ENCODE data around the gene NACC2. TPM values are rescaled to one million over a fixed set of nuclear protein-coding genes. Genes with fewer than 3 reads are reported as not detected.

NACC2 gene
- total and polyA plus RNA-seq, 2 experiments from 2014 or later, result 3.8 to 20.8 TPM

DNA sequence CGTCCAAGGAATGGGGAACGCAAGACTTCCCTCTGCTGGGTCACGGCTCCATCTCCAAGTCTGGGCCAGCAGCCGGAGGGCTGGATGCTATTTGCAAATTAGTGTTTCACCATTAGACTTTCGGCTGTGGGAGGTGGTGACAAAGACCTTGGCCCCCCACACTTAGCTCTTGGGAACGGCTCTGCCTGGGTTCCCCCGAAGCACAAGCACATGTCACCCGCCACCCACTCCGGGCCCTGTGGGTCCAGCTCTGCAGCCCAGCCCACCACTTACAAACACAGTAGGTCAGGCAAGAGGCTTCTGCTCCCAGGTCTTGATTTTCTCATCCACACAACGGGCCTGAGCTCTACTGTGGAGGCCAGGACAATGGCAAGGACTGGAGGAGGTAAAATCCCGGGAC lies 49.4 kb upstream of the NACC2 start (continued):
- TF ChIP-seq, protein P1, sequence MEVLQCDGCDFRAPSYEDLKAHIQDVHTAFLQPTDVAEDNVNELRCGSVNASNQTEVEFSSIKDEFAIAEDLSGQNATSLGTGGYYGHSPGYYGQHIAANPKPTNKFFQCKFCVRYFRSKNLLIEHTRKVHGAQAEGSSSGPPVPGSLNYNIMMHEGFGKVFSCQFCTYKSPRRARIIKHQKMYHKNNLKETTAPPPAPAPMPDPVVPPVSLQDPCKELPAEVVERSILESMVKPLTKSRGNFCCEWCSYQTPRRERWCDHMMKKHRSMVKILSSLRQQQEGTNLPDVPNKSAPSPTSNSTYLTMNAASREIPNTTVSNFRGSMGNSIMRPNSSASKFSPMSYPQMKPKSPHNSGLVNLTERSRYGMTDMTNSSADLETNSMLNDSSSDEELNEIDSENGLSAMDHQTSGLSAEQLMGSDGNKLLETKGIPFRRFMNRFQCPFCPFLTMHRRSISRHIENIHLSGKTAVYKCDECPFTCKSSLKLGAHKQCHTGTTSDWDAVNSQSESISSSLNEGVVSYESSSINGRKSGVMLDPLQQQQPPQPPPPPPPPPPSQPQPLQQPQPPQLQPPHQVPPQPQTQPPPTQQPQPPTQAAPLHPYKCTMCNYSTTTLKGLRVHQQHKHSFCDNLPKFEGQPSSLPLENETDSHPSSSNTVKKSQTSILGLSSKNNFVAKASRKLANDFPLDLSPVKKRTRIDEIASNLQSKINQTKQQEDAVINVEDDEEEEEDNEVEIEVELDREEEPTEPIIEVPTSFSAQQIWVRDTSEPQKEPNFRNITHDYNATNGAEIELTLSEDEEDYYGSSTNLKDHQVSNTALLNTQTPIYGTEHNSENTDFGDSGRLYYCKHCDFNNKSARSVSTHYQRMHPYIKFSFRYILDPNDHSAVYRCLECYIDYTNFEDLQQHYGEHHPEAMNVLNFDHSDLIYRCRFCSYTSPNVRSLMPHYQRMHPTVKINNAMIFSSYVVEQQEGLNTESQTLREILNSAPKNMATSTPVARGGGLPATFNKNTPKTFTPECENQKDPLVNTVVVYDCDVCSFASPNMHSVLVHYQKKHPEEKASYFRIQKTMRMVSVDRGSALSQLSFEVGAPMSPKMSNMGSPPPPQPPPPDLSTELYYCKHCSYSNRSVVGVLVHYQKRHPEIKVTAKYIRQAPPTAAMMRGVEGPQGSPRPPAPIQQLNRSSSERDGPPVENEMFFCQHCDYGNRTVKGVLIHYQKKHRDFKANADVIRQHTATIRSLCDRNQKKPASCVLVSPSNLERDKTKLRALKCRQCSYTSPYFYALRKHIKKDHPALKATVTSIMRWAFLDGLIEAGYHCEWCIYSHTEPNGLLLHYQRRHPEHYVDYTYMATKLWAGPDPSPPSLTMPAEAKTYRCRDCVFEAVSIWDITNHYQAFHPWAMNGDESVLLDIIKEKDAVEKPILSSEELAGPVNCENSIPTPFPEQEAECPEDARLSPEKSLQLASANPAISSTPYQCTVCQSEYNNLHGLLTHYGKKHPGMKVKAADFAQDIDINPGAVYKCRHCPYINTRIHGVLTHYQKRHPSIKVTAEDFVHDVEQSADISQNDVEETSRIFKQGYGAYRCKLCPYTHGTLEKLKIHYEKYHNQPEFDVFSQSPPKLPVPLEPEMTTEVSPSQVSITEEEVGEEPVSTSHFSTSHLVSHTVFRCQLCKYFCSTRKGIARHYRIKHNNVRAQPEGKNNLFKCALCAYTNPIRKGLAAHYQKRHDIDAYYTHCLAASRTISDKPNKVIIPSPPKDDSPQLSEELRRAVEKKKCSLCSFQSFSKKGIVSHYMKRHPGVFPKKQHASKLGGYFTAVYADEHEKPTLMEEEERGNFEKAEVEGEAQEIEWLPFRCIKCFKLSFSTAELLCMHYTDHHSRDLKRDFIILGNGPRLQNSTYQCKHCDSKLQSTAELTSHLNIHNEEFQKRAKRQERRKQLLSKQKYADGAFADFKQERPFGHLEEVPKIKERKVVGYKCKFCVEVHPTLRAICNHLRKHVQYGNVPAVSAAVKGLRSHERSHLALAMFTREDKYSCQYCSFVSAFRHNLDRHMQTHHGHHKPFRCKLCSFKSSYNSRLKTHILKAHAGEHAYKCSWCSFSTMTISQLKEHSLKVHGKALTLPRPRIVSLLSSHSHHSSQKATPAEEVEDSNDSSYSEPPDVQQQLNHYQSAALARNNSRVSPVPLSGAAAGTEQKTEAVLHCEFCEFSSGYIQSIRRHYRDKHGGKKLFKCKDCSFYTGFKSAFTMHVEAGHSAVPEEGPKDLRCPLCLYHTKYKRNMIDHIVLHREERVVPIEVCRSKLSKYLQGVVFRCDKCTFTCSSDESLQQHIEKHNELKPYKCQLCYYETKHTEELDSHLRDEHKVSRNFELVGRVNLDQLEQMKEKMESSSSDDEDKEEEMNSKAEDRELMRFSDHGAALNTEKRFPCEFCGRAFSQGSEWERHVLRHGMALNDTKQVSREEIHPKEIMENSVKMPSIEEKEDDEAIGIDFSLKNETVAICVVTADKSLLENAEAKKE (CRISPR knock-in tag; IDR thresholded peaks at IDR 0.05), result no peak
- TF ChIP-seq JUNB (IDR thresholded peaks at IDR 0.05; ENCODE audit: unreplicated experiment) (no peak), POLR2AphosphoS5 (IDR thresholded peaks at IDR 0.05; ENCODE audit: low read depth) (no peak)

DNA sequence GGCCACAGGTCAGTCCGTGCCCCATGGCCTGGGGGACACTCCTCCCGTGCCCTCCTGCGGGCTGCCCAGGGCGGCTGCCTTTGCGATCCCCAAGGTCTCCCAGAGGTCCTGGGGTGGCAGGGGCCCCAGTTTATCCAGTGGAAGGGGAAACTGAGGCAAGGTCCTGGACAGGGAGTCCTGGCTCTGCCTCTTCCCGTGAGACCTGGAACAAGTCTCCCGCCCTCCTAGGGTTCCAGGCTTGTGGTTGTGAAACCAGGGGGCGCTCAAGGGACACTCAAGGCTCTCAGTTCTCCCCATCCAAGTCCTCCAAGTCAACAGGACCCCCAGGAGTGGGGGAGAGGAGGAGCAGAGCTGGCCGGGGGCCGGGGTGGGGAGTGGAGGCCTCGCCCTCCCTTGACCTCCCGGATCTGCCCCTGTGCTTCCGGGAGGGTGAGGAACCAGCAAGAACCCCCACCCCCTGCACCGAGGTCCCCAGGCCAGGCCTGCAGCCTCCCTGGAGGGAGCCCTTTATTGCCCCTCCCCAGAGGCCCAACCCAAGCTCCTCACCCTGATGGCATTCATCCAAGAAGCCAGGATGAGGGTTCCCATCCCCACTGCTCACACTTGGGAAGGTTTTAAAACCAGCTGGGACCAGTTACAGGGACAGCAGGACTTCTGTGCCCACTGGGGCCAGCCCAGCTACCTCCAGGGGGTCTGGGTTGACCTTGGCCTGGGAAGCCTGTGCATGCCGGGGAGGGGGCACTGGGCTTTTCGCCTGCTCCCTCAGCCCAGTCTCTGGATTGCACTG lies 48.3 kb upstream of the NACC2 start:
- Histone ChIP-seq H3K79me2 (replicated peaks; ENCODE audit: insufficient read depth) (no peaks in the 10 kb centered on the region), H3K27me3 (ENCODE audit: insufficient read depth) (no peaks in the 10 kb centered on the region), H3K4me2 (no peak overlapping the region), H3K4me1 (ENCODE audit: insufficient read depth) (peaks cover 12% of the 10 kb centered on the region), H2AFZ (peak overlapping the region; percentile 76; the same call in 1 of the 2 replicates), H3K36me3 (ENCODE audit: insufficient read depth) (no peaks in the 10 kb centered on the region), H3K4me3 (no peak overlapping the region), H4K20me1 (replicated peaks; ENCODE audit: insufficient read depth) (no peaks in the 10 kb centered on the region), H3K9me2 (ENCODE audit: insufficient read depth) (no peaks in the 10 kb centered on the region), H3K27ac (ENCODE audit: low read depth) (no peak overlapping the region), H3F3A (replicated peaks; ENCODE audit: low read depth) (no peaks in the 10 kb centered on the region)
- DNase-seq (ENCODE audit: low spot score) (peak; percentile 86), ATAC-seq (peak; percentile 69)
- Mint-ChIP-seq H3K27ac (no peak overlapping the region), H3K27me3 (ENCODE audit: insufficient read depth, low read depth, poor library complexity) (peaks cover 7% of the 10 kb centered on the region), H3K4me3 (no peak overlapping the region), H3K4me1 (peaks cover 14% of the 10 kb centered on the region), H3K36me3 (ENCODE audit: low read depth) (no peaks in the 10 kb centered on the region), H3K9me3 (no peaks in the 10 kb centered on the region; the same call in 2 of the 3 replicates)
- TF ChIP-seq ZNF114 (CRISPR knock-in tag; IDR thresholded peaks at IDR 0.05) (no peak), NANOG (IDR thresholded peaks at IDR 0.05; ENCODE audit: borderline replicate concordance) (no peak), POLR2AphosphoS5 (IDR thresholded peaks at IDR 0.05; ENCODE audit: low read depth) (no peak), JUNB (IDR thresholded peaks at IDR 0.05; ENCODE audit: unreplicated experiment) (no peak), EZH2phosphoT487 (IDR thresholded peaks at IDR 0.05; ENCODE audit: unreplicated experiment) (no peak)
- TF ChIP-seq, protein P1 (CRISPR knock-in tag; IDR thresholded peaks at IDR 0.05), result no peak
- TF ChIP-seq, protein P2, sequence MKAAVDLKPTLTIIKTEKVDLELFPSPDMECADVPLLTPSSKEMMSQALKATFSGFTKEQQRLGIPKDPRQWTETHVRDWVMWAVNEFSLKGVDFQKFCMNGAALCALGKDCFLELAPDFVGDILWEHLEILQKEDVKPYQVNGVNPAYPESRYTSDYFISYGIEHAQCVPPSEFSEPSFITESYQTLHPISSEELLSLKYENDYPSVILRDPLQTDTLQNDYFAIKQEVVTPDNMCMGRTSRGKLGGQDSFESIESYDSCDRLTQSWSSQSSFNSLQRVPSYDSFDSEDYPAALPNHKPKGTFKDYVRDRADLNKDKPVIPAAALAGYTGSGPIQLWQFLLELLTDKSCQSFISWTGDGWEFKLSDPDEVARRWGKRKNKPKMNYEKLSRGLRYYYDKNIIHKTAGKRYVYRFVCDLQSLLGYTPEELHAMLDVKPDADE (IDR thresholded peaks at IDR 0.05), result no peak
